ENCODE results near the gene ZNRD2.
"Not testable (repeated sequence)": the region's sequence is repeated elsewhere in the genome, so short reads cannot be mapped to it uniquely, and the experiment has no call there.

GRCh38 chr11:65522718-65523630 lies 47.3 kb upstream of the ZNRD2 start:
- not testable (repeated sequence) for TF ChIP-seq CTCF, POLR2AphosphoS5, POLR2A, EP300 (IDR thresholded peaks at IDR 0.05)

Measured in upper lobe of left lung (tissue), 4 donors.